Nephron (organoid): Measurements from ENCODE around the gene HIPK2.

Source experiments
- H3K27ac Mint-ChIP-seq, 3 experiments: 2 replicates each; pipeline ENCODE4 v1.8.0; 2020; ENCODE audit warnings: mixed read lengths in 3 of 3, mild to moderate bottlenecking in 2 of 3, moderate library complexity in 1 of 3
- H3K27me3 Mint-ChIP-seq: 2 replicates; pipeline ENCODE4 v1.8.0; 2021; ENCODE audit warnings: low read depth, mild to moderate bottlenecking, moderate library complexity, mixed read lengths
- H3K36me3 Mint-ChIP-seq: 2 replicates; pipeline ENCODE4 v1.8.0; 2020; ENCODE audit warnings: low read depth, mixed read lengths
- H3K4me1 Mint-ChIP-seq: 2 replicates; pipeline ENCODE4 v1.8.0; 2020; ENCODE audit warnings: mixed read lengths
- H3K4me3 Mint-ChIP-seq, 3 experiments: 2 replicates each; pipeline ENCODE4 v1.8.0; 2020; ENCODE audit warnings: mild to moderate bottlenecking in 3 of 3, mixed read lengths in 3 of 3, moderate library complexity in 2 of 3
- H3K9me3 Mint-ChIP-seq: 2 replicates; pipeline ENCODE4 v1.8.0; 2020; ENCODE audit warnings: mixed read lengths
- CTCF ChIP-seq, 3 experiments: fragments of 200-600 bp; sonication (generic); IDR thresholded peaks; one replicate each; pipeline ENCODE4 v1.5.0; 2021; ENCODE audit warnings: antibody characterized with exemption in 3 of 3; ENCODE audit not compliant: unreplicated experiment in 3 of 3

Gene HIPK2

GRCh38 chr7:139694389-139694676, 83.5 kb downstream of the HIPK2 start:
- H3K27me3 Mint-ChIP-seq: no peaks in the 10 kb centered on the region
- peaks cover 53% of the 10 kb centered on the region for H3K36me3 Mint-ChIP-seq
- no peak for TF ChIP-seq CTCF (IDR thresholded peaks at IDR 0.05; ENCODE audit: unreplicated experiment in 3 of 3)
- H3K4me3 Mint-ChIP-seq: no peak overlapping the region
- peak overlapping the region; percentile 34 to 71 (median 61) for H3K27ac Mint-ChIP-seq
- peaks cover 58% of the 10 kb centered on the region for H3K4me1 Mint-ChIP-seq
- no peaks in the 10 kb centered on the region for H3K9me3 Mint-ChIP-seq

- Mint-ChIP-seq H3K4me1 (peaks cover 54% of the 10 kb centered on the region), H3K9me3 (no peaks in the 10 kb centered on the region), H3K36me3 (peaks cover 53% of the 10 kb centered on the region), H3K27ac (peak overlapping the region; percentile 34 to 71 (median 61)), H3K4me3 (no peak overlapping the region), H3K27me3 (no peaks in the 10 kb centered on the region)
- no peak for TF ChIP-seq CTCF (IDR thresholded peaks at IDR 0.05; ENCODE audit: unreplicated experiment in 3 of 3)
These were observed 84.0 kb downstream of the HIPK2 start for GRCh38 chr7:139693651-139694388.

DNA sequence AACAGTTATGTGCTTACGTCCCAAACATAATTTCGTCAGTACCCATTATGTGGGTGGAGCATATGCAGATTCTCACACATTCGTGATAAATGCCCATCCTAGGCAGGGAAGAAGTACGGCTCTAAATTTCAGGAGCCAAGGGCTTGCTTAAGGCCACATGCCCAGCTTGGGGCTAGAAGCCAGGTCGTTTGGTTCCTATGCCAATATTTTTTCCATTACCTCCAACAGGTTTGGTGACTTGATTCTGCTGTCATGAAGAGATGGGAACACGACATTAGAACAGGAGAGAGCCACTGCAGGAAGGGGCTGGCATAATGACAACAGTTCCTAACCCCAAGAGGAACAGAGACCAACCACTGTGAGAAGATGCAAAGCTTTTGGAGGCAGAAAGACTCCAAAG, 85.1 kb downstream of the HIPK2 start:
- H3K4me1 Mint-ChIP-seq: peaks cover 50% of the 10 kb centered on the region
- H3K27me3 Mint-ChIP-seq: no peaks in the 10 kb centered on the region

DNA sequence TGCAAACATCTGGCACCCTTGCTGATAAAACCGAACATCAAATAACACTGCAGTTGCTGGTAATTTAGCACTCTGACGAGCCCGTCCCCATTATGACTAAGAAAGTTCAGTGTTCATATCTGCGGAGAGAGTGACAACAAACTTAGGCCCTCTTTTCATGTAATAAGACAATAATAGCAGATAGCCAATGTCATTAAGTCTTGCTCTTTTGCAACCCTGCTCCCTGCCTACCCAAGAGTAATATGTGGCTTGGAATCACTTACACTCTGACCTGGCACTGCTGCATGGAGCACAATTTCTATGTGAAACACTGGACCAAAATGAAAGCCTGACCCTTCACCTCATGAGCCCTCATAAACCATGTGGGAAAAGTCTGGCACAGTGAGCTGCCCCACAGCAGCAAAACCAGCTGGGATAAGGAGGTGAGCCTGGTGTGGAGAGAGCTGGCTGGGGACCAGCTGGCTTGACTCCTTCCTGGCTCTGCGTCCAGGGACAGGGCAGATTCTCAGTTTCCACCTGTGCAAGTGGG, 86.5 kb downstream of the HIPK2 start:
- Mint-ChIP-seq H3K36me3 (peaks cover 67% of the 10 kb centered on the region), H3K27me3 (no peaks in the 10 kb centered on the region), H3K27ac (peak overlapping the region in 1 of 3 experiments; percentile 31), H3K4me1 (peaks cover 41% of the 10 kb centered on the region), H3K9me3 (peaks cover 11% of the 10 kb centered on the region), H3K4me3 (no peak overlapping the region)
- no peak for TF ChIP-seq CTCF (IDR thresholded peaks at IDR 0.05; ENCODE audit: unreplicated experiment in 3 of 3)

More for the DNA sequence above, 85.1 kb downstream of the HIPK2 start:
- Mint-ChIP-seq H3K27ac (peak overlapping the region in 1 of 3 experiments; percentile 28), H3K4me3 (no peak overlapping the region), H3K36me3 (peaks cover 54% of the 10 kb centered on the region), H3K9me3 (peaks cover 3% of the 10 kb centered on the region)
- TF ChIP-seq CTCF (IDR thresholded peaks at IDR 0.05; ENCODE audit: unreplicated experiment in 3 of 3): no peak

GRCh38 chr7:139687980-139688632, 89.7 kb downstream of the HIPK2 start:
- no peak for TF ChIP-seq CTCF (IDR thresholded peaks at IDR 0.05; ENCODE audit: unreplicated experiment in 3 of 3)

More at GRCh38 chr7:139687980-139688632, 89.7 kb downstream of the HIPK2 start:
- Mint-ChIP-seq H3K9me3 (peaks cover 23% of the 10 kb centered on the region), H3K36me3 (peaks cover 84% of the 10 kb centered on the region), H3K4me3 (no peak overlapping the region), H3K4me1 (peaks cover 18% of the 10 kb centered on the region), H3K27me3 (no peaks in the 10 kb centered on the region), H3K27ac (peak overlapping the region in 1 of 3 experiments; percentile 58)
